Prostate gland (tissue), 2 donors: ENCODE measurements around the gene CAMSAP1.

Source experiments
- CTCF ChIP-seq, 4 experiments: fragments of 200-600 bp in 2 of 4; fragments of 450-650 bp in 2 of 4; sonication (generic) in 2 of 4; IDR thresholded peaks; 1 replicate in 3 of 4; 2 replicates in 1 of 4; pipeline ENCODE4 v1.5.1; 2016 to 2019; ENCODE audit warnings: antibody characterized with exemption in 4 of 4, mild to moderate bottlenecking in 2 of 4, moderate library complexity in 2 of 4
- POLR2A ChIP-seq: fragments of 450-650 bp; IDR thresholded peaks from one replicate; pipeline ENCODE4 v1.6.1; 2016; ENCODE audit warnings: antibody characterized with exemption, mild to moderate bottlenecking
- POLR2AphosphoS5 ChIP-seq: sonication (generic); formaldehyde crosslinking; IDR thresholded peaks from one replicate; pipeline ENCODE4 v1.6.1; 2017; ENCODE audit warnings: antibody characterized with exemption

GRCh38 chr9:135768516-135769218 lies 138.7 kb downstream of the CAMSAP1 start:
- TF ChIP-seq POLR2A, result no peak
- TF ChIP-seq CTCF (IDR thresholded peaks at IDR 0.05), result no peak
- TF ChIP-seq POLR2AphosphoS5, result no peak
